AG04450 (cell line): ENCODE measurements around the gene TSC22D1. TPM values are rescaled to one million over a fixed set of nuclear protein-coding genes. Genes with fewer than 3 reads are reported as not detected.

ENCODE experiments used
- CTCF ChIA-PET: fragments of 300-600, 350-600 bp; formaldehyde crosslinking; extraction: SDS; loops from one replicate; lab custom pipeline; 2022; ENCODE audit warnings: antibody characterized with exemption, inconsistent platforms; lab: Charles Lee
- POLR2A ChIA-PET: fragments of 350-600 bp; formaldehyde crosslinking; extraction: SDS; loops from one replicate; lab custom pipeline; 2021; ENCODE audit warnings: antibody characterized with exemption, inconsistent platforms; lab: Yijun Ruan, JAX
- DNase-seq: peaks from one replicate; pipeline ENCODE4 v3.0.0-alpha.2; 2011; ENCODE audit warnings: low read depth, low spot score
- H3K27ac ChIP-seq: one replicate; pipeline ENCODE4 v1.5.1; 2012; ENCODE audit warnings: low read depth, low read length, control low read depth
- H3K27me3 ChIP-seq: one replicate; pipeline ENCODE4 v1.6.0; 2012; ENCODE audit warnings: low read length; ENCODE audit not compliant: control insufficient read depth, insufficient read depth
- H3K4me3 ChIP-seq: 2 replicates; pipeline ENCODE4 v1.5.1; 2011; ENCODE audit warnings: mild to moderate bottlenecking, low read depth, low read length, control low read depth
- H3K9me3 ChIP-seq: 2 replicates; pipeline ENCODE4 v1.5.1; 2012; ENCODE audit warnings: low read length; ENCODE audit not compliant: control insufficient read depth, insufficient read depth
- CTCF ChIP-seq: IDR thresholded peaks from 2 replicates; pipeline ENCODE4 v1.5.1; 2011; ENCODE audit warnings: low read depth, low read length, control low read depth, inconsistent platforms
- polyA plus RNA-seq: library from polyadenylated mRNA; depleted of rRNA; stranded (reverse); fragments of >200 nt; gene quantifications from 2 replicates; pipeline ENCODE4 v1.2.3, GENCODE V29; 2011

TSC22D1 gene
- polyA plus RNA-seq, 1 experiment: 77.3 TPM

- Histone ChIP-seq H3K4me3 (no peak overlapping the region), H3K27me3 (no peaks in the 10 kb centered on the region), H3K27ac (no peak overlapping the region), H3K9me3 (no peaks in the 10 kb centered on the region)
- CTCF ChIA-PET: interaction anchor here (1.4 to 2.9 kb wide), 2 partner anchors 23 to 36 kb away, joined by 4 to 13 read pairs; no protein-coding TSS in a partner anchor
- DNase-seq: no peak
- POLR2A ChIA-PET: no interaction called here
- no peak for TF ChIP-seq CTCF
Measured at GRCh38 chr13:44506719-44507118, 69.4 kb downstream of the TSC22D1 start.

- DNase-seq: no peak
- no peaks in the 10 kb centered on the region for H3K27me3 ChIP-seq
- POLR2A ChIA-PET: no interaction called here
- no peak for TF ChIP-seq CTCF
- no peak overlapping the region for H3K27ac ChIP-seq
- CTCF ChIA-PET: interaction anchor here (2.9 kb wide), 1 partner anchor 23 kb away, joined by 13 read pairs; no protein-coding TSS in a partner anchor
- H3K4me3 ChIP-seq: no peak overlapping the region
- H3K9me3 ChIP-seq: no peaks in the 10 kb centered on the region
Measured at GRCh38 chr13:44506251-44506650, 69.9 kb downstream of the TSC22D1 start.

GRCh38 chr13:44504116-44504515 lies 72.0 kb downstream of the TSC22D1 start:
- Histone ChIP-seq H3K4me3 (no peak overlapping the region), H3K27me3 (no peaks in the 10 kb centered on the region), H3K27ac (no peak overlapping the region), H3K9me3 (no peaks in the 10 kb centered on the region)
- DNase-seq: no peak
- ChIA-PET CTCF (interaction anchor here (0.7 to 2.5 kb wide), 2 partner anchors 21 to 289 kb away, joined by 8 to 14 read pairs; no protein-coding TSS in a partner anchor), POLR2A (no interaction called here)
- TF ChIP-seq CTCF: no peak

GRCh38 chr13:44498969-44499368 lies 77.2 kb downstream of the TSC22D1 start:
- ChIA-PET CTCF (interaction anchor here (1.9 kb wide), 1 partner anchor 15 kb away, joined by 15 read pairs; no protein-coding TSS in a partner anchor), POLR2A (no interaction called here)
- Histone ChIP-seq H3K27ac (no peak overlapping the region), H3K9me3 (no peaks in the 10 kb centered on the region), H3K27me3 (no peaks in the 10 kb centered on the region), H3K4me3 (no peak overlapping the region)
- no peak for TF ChIP-seq CTCF
- DNase-seq: no peak

- DNase-seq: no peak
- Histone ChIP-seq H3K27me3 (no peaks in the 10 kb centered on the region), H3K4me3 (no peak overlapping the region), H3K9me3 (no peaks in the 10 kb centered on the region), H3K27ac (no peak overlapping the region)
- CTCF ChIA-PET: interaction anchor here (1.9 kb wide), 1 partner anchor 15 kb away, joined by 15 read pairs; no protein-coding TSS in a partner anchor
- TF ChIP-seq CTCF: no peak
- POLR2A ChIA-PET: no interaction called here
Measured at GRCh38 chr13:44498502-44498901, 77.6 kb downstream of the TSC22D1 start.
